Body of pancreas (tissue), 4 donors: ENCODE results near the gene HOXA6.

Source experiments
- CTCF ChIP-seq, 7 experiments: fragments of 450-650 bp in 4 of 7; fragments of 200-600 bp in 3 of 7; sonication (generic) in 3 of 7; IDR thresholded peaks; one replicate each; pipeline ENCODE4 v1.5.1; 2016 to 2019; ENCODE audit warnings: antibody characterized with exemption in 7 of 7
- POLR2A ChIP-seq, 3 donors: fragments of 450-650 bp; IDR thresholded peaks; one replicate each; pipeline ENCODE4 v1.6.1; 2016; ENCODE audit warnings: antibody characterized with exemption in 3 of 3, mild to moderate bottlenecking in 2 of 3

DNA sequence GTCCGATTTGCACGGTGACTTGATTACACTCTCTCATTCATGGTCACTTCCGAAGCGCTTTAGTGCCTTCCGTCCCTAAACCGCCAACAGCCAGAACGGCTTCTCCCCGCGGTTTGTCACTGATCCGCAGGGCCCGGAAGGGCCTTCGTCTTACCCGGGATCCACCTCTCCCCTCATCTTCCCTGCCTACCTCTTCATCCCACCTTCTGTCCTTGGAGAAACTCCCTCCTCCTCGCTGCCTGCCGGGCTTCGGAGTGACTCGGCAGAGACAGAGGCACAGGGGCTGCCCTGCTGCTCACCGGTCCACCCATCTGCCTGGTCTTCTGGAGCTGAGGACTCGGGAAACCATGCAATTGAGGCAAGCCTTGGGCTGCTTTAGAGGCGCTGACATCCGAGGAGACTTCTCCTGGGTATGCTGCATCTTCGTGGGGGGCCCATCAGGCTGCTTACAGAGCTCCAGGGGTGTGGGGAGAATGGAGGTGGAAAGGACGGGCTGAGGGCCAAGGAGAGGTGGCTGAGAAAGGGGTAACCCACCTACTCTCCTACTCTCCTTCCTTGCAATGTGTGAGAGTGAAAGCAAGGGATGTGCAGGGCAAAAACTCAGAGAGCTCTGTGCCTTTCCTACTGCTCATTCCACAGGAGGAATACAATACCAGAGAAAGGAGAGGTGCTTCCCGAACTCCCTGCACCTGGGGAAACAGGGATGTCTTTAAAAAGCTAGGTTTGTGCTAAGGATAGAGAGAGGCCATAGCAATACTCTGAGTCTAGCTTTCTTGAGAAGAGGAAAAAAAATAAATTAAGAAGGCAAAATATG lies 38.5 kb upstream of the HOXA6 start:
- TF ChIP-seq POLR2A (IDR thresholded peaks at IDR 0.05) (no peak), CTCF (IDR thresholded peaks at IDR 0.05) (no peak)
